DMS153 treated with DMSO at 0.1 percent for 48 hours (cell line): ENCODE data around the gene BTBD19.
"Not testable (repeated sequence)": the region's sequence is repeated elsewhere in the genome, so short reads cannot be mapped to it uniquely, and the experiment has no call there.

Experiments
- DNase-seq: peaks from one replicate; lab custom pipeline; 2025; ENCODE audit not compliant: unreplicated experiment; lab: John Stamatoyannopoulos, UW

BTBD19 gene

GRCh38 chr1:44786841-44787426, 21.4 kb upstream of the BTBD19 start:
- no peak for DNase-seq

GRCh38 chr1:44787506-44787905, 20.8 kb upstream of the BTBD19 start:
- DNase-seq: no peak

- DNase-seq: no peak
Measured at GRCh38 chr1:44788120-44788860, 20.0 kb upstream of the BTBD19 start, which contains the start of gene BEST4. Gene BEST4, minus strand, starts transcription at chr1:44788170. Its CDS starts 465 bp downstream, at chr1:44787705.

GRCh38 chr1:44790968-44791801, 17.1 kb upstream of the BTBD19 start:
- no peak for DNase-seq

- DNase-seq: no peak
Measured at GRCh38 chr1:44792736-44793502, 15.4 kb upstream of the BTBD19 start.

- DNase-seq: not testable (repeated sequence)
Measured at GRCh38 chr1:44797886-44798285, 10.4 kb upstream of the BTBD19 start.

GRCh38 chr1:44798481-44799365, 9.6 kb upstream of the BTBD19 start:
- peak; percentile 44 for DNase-seq

- DNase-seq: peak; percentile 99
Measured at GRCh38 chr1:44799770-44800584, 8.3 kb upstream of the BTBD19 start, which contains the start of gene PLK3. Gene PLK3, plus strand, starts transcription at chr1:44800377. Its CDS starts 87 bp downstream, at chr1:44800464.

GRCh38 chr1:44801491-44802305, 6.6 kb upstream of the BTBD19 start:
- DNase-seq: no peak

GRCh38 chr1:44802306-44803061, 5.8 kb upstream of the BTBD19 start:
- DNase-seq: no peak

GRCh38 chr1:44803062-44803311, 5.3 kb upstream of the BTBD19 start:
- no peak for DNase-seq

- no peak for DNase-seq
Measured at GRCh38 chr1:44803312-44804095, 4.8 kb upstream of the BTBD19 start.

GRCh38 chr1:44805311-44806024, 2.9 kb upstream of the BTBD19 start:
- no peak for DNase-seq

- no peak for DNase-seq
Measured at GRCh38 chr1:44806025-44806703, 2.2 kb upstream of the BTBD19 start.

- no peak for DNase-seq
Measured at GRCh38 chr1:44806704-44807363, 1.5 kb upstream of the BTBD19 start, which contains the start of gene DYNLT4. Gene DYNLT4, minus strand, starts transcription at chr1:44807351. Its CDS starts 683 bp downstream, at chr1:44806668.
